HEK293 (cell line): ENCODE data around the gene ACTG1.

Experiments used
- CTCF ChIA-PET: fragments of 350-600 bp; formaldehyde crosslinking; extraction: SDS; loops from one replicate; lab custom pipeline; 2021; ENCODE audit warnings: antibody characterized with exemption; lab: Yijun Ruan, JAX
- POLR2A ChIA-PET: fragments of 300-600 bp; formaldehyde crosslinking; extraction: SDS; loops from one replicate; lab custom pipeline; 2020; ENCODE audit warnings: antibody characterized with exemption, inconsistent platforms; lab: Yijun Ruan, JAX
- H3K27ac ChIP-seq: fragments of 200-500 bp; sonication (Bioruptor generic); 2 replicates; pipeline ENCODE4 v1.5.1; 2014; ENCODE audit warnings: low read depth, low read length, control low read depth, inconsistent platforms; ENCODE audit errors: extremely low read depth
- H3K36me3 ChIP-seq, 2 experiments: fragments of 200-500 bp in 1 of 2; sonication (Bioruptor generic) in 1 of 2; 1 replicate in 1 of 2; 2 replicates in 1 of 2; pipeline ENCODE4 v1.5.1; 2014 to 2017; ENCODE audit warnings: inconsistent platforms in 2 of 2, low read length in 2 of 2; ENCODE audit not compliant: control insufficient read depth in 2 of 2, insufficient read depth in 1 of 2
- H3K4me1 ChIP-seq: fragments of 200-500 bp; sonication (Bioruptor generic); 2 replicates; pipeline ENCODE4 v1.5.1; 2014; ENCODE audit warnings: mild to moderate bottlenecking, low read length, inconsistent platforms; ENCODE audit not compliant: control insufficient read depth, insufficient read depth
- H3K4me3 ChIP-seq: 2 replicates; pipeline ENCODE4 v1.5.1; 2011; ENCODE audit warnings: low read depth, mild to moderate bottlenecking, control low read depth, low read length, moderate library complexity
- H3K9me3 ChIP-seq: fragments of 200-500 bp; sonication (Bioruptor generic); 2 replicates; pipeline ENCODE4 v1.5.1; 2014; ENCODE audit warnings: low read depth, low read length, inconsistent platforms; ENCODE audit not compliant: control insufficient read depth, insufficient read depth
- GLIS1 ChIP-seq: fragments of 450-650 bp; formaldehyde crosslinking; IDR thresholded peaks from 2 replicates; pipeline ENCODE4 v1.5.1; 2016; ENCODE audit warnings: missing biosample characterization, missing genetic modification characterization
- HOXC10 ChIP-seq: sonication (generic); formaldehyde crosslinking; IDR thresholded peaks from 2 replicates; pipeline ENCODE4 v1.8.1; 2023; ENCODE audit warnings: mild to moderate bottlenecking, missing genetic modification reagents
- KLF10 ChIP-seq: fragments of 450-650 bp; IDR thresholded peaks from 2 replicates; pipeline ENCODE4 v1.5.1; 2018; ENCODE audit warnings: missing biosample characterization, mild to moderate bottlenecking, missing genetic modification characterization
- OVOL3 ChIP-seq: fragments of 450-650 bp; formaldehyde crosslinking; IDR thresholded peaks from 2 replicates; pipeline ENCODE4 v1.5.1; 2016; ENCODE audit warnings: missing biosample characterization, missing genetic modification characterization
- PRDM1 ChIP-seq: fragments of 450-650 bp; formaldehyde crosslinking; IDR thresholded peaks from 2 replicates; pipeline ENCODE4; 2016; ENCODE audit warnings: missing biosample characterization, missing genetic modification characterization
- SCRT2 ChIP-seq: fragments of 450-650 bp; formaldehyde crosslinking; IDR thresholded peaks from 2 replicates; pipeline ENCODE4 v1.5.1; 2016; ENCODE audit warnings: missing biosample characterization, missing genetic modification characterization
- SP2 ChIP-seq: fragments of 450-650 bp; formaldehyde crosslinking; IDR thresholded peaks from 2 replicates; pipeline ENCODE4 v1.5.1; 2016; ENCODE audit warnings: missing biosample characterization, missing genetic modification characterization
- SP3 ChIP-seq: fragments of 450-650 bp; formaldehyde crosslinking; IDR thresholded peaks from 2 replicates; pipeline ENCODE4 v1.5.1; 2016; ENCODE audit warnings: missing biosample characterization, missing genetic modification characterization
- TCF7L2 ChIP-seq: IDR thresholded peaks from 2 replicates; pipeline ENCODE4 v1.6.1; 2011; ENCODE audit warnings: low read depth, mild to moderate bottlenecking, inconsistent platforms, low read length, moderate library complexity, borderline replicate concordance
- ZBTB1 ChIP-seq: fragments of 450-650 bp; formaldehyde crosslinking; IDR thresholded peaks from 2 replicates; pipeline ENCODE4 v1.5.1; 2016; ENCODE audit warnings: missing biosample characterization, missing genetic modification characterization
- ZBTB7A ChIP-seq: fragments of 450-650 bp; formaldehyde crosslinking; IDR thresholded peaks from 2 replicates; pipeline ENCODE4 v1.5.1; 2016; ENCODE audit warnings: low read depth, missing biosample characterization, missing genetic modification characterization
- ZNF140 ChIP-seq: fragments of 450-650 bp; formaldehyde crosslinking; IDR thresholded peaks from 2 replicates; pipeline ENCODE4 v1.5.1; 2016; ENCODE audit warnings: missing biosample characterization, missing genetic modification characterization
- ZNF174 ChIP-seq: fragments of 450-650 bp; formaldehyde crosslinking; IDR thresholded peaks from 2 replicates; pipeline ENCODE4 v1.5.0; 2017; ENCODE audit warnings: missing biosample characterization, mild to moderate bottlenecking, missing genetic modification characterization
- ZNF24 ChIP-seq: fragments of 450-650 bp; formaldehyde crosslinking; IDR thresholded peaks from 2 replicates; pipeline ENCODE4 v1.5.1; 2016; ENCODE audit warnings: missing biosample characterization, missing genetic modification characterization
- ZNF311 ChIP-seq: fragments of 450-650 bp; formaldehyde crosslinking; IDR thresholded peaks from 2 replicates; pipeline ENCODE4 v1.5.1; 2017; ENCODE audit warnings: missing biosample characterization, missing genetic modification characterization, borderline replicate concordance
- ZNF335 ChIP-seq: fragments of 450-650 bp; formaldehyde crosslinking; conservative IDR thresholded peaks from 2 replicates; pipeline ENCODE4 v1.5.1; 2016; ENCODE audit warnings: missing biosample characterization, missing genetic modification characterization
- ZNF354C ChIP-seq: fragments of 450-650 bp; formaldehyde crosslinking; IDR thresholded peaks from 2 replicates; pipeline ENCODE4 v1.5.1; 2016; ENCODE audit warnings: missing biosample characterization, missing genetic modification characterization, low read depth, borderline replicate concordance
- ZNF530 ChIP-seq: fragments of 450-650 bp; formaldehyde crosslinking; IDR thresholded peaks from 2 replicates; pipeline ENCODE4 v1.5.1; 2016; ENCODE audit warnings: low read depth, missing biosample characterization, missing genetic modification characterization
- ZNF623 ChIP-seq: fragments of 450-650 bp; formaldehyde crosslinking; IDR thresholded peaks from 2 replicates; pipeline ENCODE4 v1.5.1; 2016; ENCODE audit warnings: missing biosample characterization, missing genetic modification characterization
- ZNF624 ChIP-seq: fragments of 450-650 bp; formaldehyde crosslinking; IDR thresholded peaks from 2 replicates; pipeline ENCODE4 v1.5.1; 2017; ENCODE audit warnings: missing biosample characterization, missing genetic modification characterization
- ZNF658 ChIP-seq: fragments of 450-650 bp; formaldehyde crosslinking; IDR thresholded peaks from 2 replicates; pipeline ENCODE4; 2016; ENCODE audit warnings: missing biosample characterization, missing genetic modification characterization
- TF ChIP-seq, protein P1 (sequence below): fragments of 450-650 bp; formaldehyde crosslinking; IDR thresholded peaks from 2 replicates; pipeline ENCODE4 v1.5.1; 2016; ENCODE audit warnings: missing biosample characterization, missing genetic modification characterization
- TF ChIP-seq, protein P2 (sequence below): fragments of 450-650 bp; formaldehyde crosslinking; IDR thresholded peaks from 2 replicates; pipeline ENCODE4 v1.5.1; 2017; ENCODE audit warnings: missing biosample characterization, missing genetic modification characterization
- TF ChIP-seq, protein P3 (sequence below): fragments of 450-650 bp; formaldehyde crosslinking; IDR thresholded peaks from 2 replicates; pipeline ENCODE4 v1.5.1; 2016; ENCODE audit warnings: missing biosample characterization, missing genetic modification characterization
- TF ChIP-seq, protein P4 (sequence below): fragments of 450-650 bp; formaldehyde crosslinking; conservative IDR thresholded peaks from 2 replicates; pipeline ENCODE4 v1.5.1; 2016; ENCODE audit warnings: low read depth, missing biosample characterization, missing genetic modification characterization

The ACTG1 gene

DNA sequence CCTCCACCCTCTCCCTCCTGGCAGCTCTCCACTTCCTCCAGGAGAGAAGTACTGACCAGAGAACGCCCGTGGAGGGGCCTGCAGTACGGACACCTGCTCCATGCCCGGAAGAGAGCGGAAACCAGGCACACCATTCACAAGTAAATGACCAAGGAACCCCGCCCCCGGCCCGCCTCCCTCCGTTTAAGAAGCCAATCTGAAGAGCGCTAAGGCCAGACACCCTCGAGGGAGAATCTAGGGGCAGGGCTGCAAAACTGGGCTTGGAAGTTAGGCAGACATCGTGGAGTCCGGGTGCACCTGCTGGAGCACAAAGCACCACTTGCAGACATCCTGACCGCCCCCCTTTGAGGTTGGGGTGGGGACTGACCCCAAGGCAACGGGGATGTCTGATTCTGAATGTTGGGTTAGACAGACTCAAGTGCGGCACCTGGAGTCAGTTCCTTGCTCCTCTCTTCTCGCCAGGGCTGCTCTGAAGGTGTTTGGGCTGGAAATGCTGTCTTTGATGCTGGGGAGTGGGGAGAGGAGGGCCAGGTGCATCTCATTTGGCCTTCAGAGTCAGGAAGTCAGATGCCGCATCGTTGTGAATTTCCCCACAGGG, 40.5 kb upstream of the ACTG1 start (continued):
- TF ChIP-seq, protein P1, sequence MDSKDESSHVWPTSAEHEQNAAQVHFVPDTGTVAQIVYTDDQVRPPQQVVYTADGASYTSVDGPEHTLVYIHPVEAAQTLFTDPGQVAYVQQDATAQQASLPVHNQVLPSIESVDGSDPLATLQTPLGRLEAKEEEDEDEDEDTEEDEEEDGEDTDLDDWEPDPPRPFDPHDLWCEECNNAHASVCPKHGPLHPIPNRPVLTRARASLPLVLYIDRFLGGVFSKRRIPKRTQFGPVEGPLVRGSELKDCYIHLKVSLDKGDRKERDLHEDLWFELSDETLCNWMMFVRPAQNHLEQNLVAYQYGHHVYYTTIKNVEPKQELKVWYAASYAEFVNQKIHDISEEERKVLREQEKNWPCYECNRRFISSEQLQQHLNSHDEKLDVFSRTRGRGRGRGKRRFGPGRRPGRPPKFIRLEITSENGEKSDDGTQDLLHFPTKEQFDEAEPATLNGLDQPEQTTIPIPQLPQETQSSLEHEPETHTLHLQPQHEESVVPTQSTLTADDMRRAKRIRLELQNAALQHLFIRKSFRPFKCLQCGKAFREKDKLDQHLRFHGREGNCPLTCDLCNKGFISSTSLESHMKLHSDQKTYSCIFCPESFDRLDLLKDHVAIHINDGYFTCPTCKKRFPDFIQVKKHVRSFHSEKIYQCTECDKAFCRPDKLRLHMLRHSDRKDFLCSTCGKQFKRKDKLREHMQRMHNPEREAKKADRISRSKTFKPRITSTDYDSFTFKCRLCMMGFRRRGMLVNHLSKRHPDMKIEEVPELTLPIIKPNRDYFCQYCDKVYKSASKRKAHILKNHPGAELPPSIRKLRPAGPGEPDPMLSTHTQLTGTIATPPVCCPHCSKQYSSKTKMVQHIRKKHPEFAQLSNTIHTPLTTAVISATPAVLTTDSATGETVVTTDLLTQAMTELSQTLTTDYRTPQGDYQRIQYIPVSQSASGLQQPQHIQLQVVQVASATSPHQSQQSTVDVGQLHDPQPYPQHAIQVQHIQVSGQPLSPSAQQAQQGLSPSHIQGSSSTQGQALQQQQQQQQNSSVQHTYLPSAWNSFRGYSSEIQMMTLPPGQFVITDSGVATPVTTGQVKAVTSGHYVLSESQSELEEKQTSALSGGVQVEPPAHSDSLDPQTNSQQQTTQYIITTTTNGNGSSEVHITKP (tag by site-specific recombination), result no peak; the same call in 1 of the 2 replicates
- TF ChIP-seq HOXC10 (CRISPR knock-in tag), result no peak
- TF ChIP-seq KLF10 (tag by site-specific recombination), result peak; percentile 89
- no peak for TF ChIP-seq ZNF658 (tag by site-specific recombination)
- no peak for TF ChIP-seq ZNF530
- TF ChIP-seq ZNF354C (tag by site-specific recombination), result no peak
- TF ChIP-seq ZNF24 (tag by site-specific recombination), result no peak
- TF ChIP-seq SCRT2 (tag by site-specific recombination), result peak; percentile 53; the same call in 1 of the 2 replicates
- TF ChIP-seq ZBTB1 (tag by site-specific recombination), result no peak
- no peak for TF ChIP-seq GLIS1
- TF ChIP-seq ZNF311 (tag by site-specific recombination), result no peak
- no peak for TF ChIP-seq ZNF624 (tag by site-specific recombination)
- TF ChIP-seq SP3 (tag by site-specific recombination), result peak; percentile 80
- peak; percentile 79 for TF ChIP-seq SP2 (tag by site-specific recombination)
- TF ChIP-seq ZNF140 (tag by site-specific recombination), result no peak
- TF ChIP-seq PRDM1 (tag by site-specific recombination), result no peak
- TF ChIP-seq, protein P2, sequence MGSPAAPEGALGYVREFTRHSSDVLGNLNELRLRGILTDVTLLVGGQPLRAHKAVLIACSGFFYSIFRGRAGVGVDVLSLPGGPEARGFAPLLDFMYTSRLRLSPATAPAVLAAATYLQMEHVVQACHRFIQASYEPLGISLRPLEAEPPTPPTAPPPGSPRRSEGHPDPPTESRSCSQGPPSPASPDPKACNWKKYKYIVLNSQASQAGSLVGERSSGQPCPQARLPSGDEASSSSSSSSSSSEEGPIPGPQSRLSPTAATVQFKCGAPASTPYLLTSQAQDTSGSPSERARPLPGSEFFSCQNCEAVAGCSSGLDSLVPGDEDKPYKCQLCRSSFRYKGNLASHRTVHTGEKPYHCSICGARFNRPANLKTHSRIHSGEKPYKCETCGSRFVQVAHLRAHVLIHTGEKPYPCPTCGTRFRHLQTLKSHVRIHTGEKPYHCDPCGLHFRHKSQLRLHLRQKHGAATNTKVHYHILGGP, result no peak
- TF ChIP-seq, protein P3, sequence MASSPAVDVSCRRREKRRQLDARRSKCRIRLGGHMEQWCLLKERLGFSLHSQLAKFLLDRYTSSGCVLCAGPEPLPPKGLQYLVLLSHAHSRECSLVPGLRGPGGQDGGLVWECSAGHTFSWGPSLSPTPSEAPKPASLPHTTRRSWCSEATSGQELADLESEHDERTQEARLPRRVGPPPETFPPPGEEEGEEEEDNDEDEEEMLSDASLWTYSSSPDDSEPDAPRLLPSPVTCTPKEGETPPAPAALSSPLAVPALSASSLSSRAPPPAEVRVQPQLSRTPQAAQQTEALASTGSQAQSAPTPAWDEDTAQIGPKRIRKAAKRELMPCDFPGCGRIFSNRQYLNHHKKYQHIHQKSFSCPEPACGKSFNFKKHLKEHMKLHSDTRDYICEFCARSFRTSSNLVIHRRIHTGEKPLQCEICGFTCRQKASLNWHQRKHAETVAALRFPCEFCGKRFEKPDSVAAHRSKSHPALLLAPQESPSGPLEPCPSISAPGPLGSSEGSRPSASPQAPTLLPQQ (tag by site-specific recombination), result no peak
- 0 out of 2 replicates have a peak, but pooled peaks have one; percentile 41 for TF ChIP-seq ZNF335 (tag by site-specific recombination)
- no peak for TF ChIP-seq ZBTB7A (tag by site-specific recombination)

DNA sequence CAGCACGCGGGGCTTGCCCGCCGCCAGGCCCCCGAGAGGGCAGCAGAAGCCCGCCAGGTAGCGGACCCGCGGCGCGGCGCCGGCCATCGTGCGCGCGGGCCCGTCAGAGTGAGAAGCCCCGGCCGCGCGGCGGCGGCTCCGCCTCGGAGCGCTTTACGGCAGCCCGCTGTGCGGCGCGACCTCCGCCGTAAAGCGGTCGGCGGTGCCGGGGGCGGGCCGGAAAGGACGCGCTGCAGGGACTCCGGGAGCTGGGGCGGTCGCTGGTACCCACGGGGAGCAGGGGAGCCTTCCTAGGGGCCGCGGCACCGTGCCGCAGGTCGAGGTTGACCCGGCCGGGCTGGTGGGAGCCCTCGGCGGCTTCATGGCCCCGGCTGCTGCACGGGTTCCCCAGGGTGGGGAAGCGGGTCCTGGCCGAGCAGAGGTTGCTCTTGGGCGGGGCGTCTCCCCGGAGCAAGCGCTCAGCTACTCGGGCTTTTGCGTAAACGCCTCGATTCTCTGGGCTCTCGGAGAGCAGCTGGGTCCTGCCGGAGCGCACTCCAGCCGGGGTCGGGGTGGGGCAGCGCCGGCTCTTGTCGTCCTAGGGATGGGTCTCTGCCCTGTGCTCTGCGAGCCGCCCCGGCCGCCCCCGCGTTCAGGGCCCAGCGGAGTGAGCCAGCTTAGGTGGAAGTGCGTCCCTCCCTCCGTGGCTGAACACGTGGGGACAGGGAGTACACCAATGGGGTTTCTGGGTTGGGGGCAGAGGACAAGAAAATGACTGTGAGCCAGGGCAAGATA, 39.8 kb upstream of the ACTG1 start, which contains the start of gene FAAP100:
FAAP100 (minus strand) TSS at position 110 of the 774 bp plus-strand sequence; CDS start at position 87, 23 bp downstream.
- Histone ChIP-seq H3K27ac (peak within 1 kb of the TSS; percentile 74), H3K4me3 (peak within 1 kb of the TSS; percentile 86), H3K9me3 (no peaks in the 10 kb centered on the region), H3K36me3 (peaks cover 4 to 47% of the 10 kb centered on the region in 2 experiments; a peak in 2 of 3 replicates), H3K4me1 (peaks cover 12% of the 10 kb centered on the region)
- CTCF ChIA-PET, result interaction anchor here (0.6 to 3.9 kb wide), 8 partner anchors 14 to 300 kb away, joined by 3 to 23 read pairs (median 3); no protein-coding TSS in a partner anchor
- POLR2A ChIA-PET, result interaction anchor here (0.6 to 3.4 kb wide), 29 partner anchors 9 to 564 kb away, joined by 3 to 48 read pairs (median 4); partner anchors contain the start of genes ACTG1, ARL16, CCDC137 and HGS
- TF ChIP-seq ZNF623 (tag by site-specific recombination), result no peak
- no peak for TF ChIP-seq TCF7L2
- no peak for TF ChIP-seq OVOL3 (tag by site-specific recombination)
- TF ChIP-seq, protein P4, sequence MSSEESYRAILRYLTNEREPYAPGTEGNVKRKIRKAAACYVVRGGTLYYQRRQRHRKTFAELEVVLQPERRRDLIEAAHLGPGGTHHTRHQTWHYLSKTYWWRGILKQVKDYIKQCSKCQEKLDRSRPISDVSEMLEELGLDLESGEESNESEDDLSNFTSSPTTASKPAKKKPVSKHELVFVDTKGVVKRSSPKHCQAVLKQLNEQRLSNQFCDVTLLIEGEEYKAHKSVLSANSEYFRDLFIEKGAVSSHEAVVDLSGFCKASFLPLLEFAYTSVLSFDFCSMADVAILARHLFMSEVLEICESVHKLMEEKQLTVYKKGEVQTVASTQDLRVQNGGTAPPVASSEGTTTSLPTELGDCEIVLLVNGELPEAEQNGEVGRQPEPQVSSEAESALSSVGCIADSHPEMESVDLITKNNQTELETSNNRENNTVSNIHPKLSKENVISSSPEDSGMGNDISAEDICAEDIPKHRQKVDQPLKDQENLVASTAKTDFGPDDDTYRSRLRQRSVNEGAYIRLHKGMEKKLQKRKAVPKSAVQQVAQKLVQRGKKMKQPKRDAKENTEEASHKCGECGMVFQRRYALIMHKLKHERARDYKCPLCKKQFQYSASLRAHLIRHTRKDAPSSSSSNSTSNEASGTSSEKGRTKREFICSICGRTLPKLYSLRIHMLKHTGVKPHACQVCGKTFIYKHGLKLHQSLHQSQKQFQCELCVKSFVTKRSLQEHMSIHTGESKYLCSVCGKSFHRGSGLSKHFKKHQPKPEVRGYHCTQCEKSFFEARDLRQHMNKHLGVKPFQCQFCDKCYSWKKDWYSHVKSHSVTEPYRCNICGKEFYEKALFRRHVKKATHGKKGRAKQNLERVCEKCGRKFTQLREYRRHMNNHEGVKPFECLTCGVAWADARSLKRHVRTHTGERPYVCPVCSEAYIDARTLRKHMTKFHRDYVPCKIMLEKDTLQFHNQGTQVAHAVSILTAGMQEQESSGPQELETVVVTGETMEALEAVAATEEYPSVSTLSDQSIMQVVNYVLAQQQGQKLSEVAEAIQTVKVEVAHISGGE (tag by site-specific recombination), result peak; percentile 50; the same call in 1 of the 2 replicates
- no peak for TF ChIP-seq ZNF174 (tag by site-specific recombination)
